Measurements from ENCODE around the gene COQ8B.

DNA sequence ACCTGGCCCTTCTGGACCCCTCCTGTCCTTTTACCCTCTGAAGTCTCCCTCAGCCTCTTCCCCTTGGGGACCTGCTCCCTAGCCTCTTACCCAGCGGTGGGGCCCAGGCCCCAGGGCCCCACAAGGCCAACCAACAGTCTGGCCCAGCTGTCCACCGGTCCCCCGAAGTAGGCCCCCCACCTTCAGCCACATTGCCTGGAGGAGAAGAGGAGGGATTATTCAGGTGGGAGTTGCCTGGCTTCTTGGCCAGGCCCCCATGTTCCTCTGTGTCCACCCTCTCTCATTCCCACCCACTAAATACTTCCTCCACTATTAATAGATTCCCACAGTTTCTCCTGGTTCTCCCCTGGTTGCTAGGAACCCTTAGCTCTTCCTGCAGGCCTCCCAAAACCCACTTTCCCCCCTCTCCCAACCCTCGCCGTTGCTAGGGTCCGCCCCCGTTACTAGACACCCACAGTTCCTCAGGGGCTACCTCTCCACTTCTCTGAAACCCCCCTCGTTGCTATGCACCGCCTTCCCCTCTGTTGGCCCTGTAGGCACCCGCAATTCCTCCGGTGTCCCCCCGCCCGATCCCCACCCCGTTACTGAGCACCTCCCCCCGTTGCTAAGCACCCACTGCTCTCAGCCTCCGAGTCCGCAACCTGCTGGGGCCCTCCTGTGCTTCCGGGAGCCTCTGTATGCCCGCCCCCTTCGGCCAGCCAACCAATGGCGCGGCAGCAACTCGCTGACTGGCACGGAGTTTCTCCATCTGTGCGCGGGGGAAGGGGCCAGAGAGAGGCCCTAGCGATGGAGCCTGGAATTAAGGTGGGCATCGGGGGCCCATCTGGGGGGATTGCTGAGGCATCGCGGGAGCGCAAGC is 2.0 kb downstream of the COQ8B start:
- TF ChIP-seq POLR2A (IDR thresholded peaks at IDR 0.05): no peak
- TF ChIP-seq, protein P1, sequence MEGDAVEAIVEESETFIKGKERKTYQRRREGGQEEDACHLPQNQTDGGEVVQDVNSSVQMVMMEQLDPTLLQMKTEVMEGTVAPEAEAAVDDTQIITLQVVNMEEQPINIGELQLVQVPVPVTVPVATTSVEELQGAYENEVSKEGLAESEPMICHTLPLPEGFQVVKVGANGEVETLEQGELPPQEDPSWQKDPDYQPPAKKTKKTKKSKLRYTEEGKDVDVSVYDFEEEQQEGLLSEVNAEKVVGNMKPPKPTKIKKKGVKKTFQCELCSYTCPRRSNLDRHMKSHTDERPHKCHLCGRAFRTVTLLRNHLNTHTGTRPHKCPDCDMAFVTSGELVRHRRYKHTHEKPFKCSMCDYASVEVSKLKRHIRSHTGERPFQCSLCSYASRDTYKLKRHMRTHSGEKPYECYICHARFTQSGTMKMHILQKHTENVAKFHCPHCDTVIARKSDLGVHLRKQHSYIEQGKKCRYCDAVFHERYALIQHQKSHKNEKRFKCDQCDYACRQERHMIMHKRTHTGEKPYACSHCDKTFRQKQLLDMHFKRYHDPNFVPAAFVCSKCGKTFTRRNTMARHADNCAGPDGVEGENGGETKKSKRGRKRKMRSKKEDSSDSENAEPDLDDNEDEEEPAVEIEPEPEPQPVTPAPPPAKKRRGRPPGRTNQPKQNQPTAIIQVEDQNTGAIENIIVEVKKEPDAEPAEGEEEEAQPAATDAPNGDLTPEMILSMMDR (IDR thresholded peaks at IDR 0.05): no peak

All from thyroid gland (tissue), 4 donors.